Heart right ventricle (tissue), 16 donors: ENCODE measurements around the gene ITGB5. TPM values are rescaled to one million over a fixed set of nuclear protein-coding genes. Genes with fewer than 3 reads are reported as not detected.
A peak's percentile ranks its signal among the peaks of the same experiment; 100 is the strongest.

Source experiments
- ATAC-seq, 8 donors: fragments of 200-7000 bp; cut with Tn5 transposase; one replicate each; pipeline ENCODE4 v1.9.1; 2020; ENCODE audit warnings: mild to moderate bottlenecking in 8 of 8, moderate library complexity in 8 of 8, moderate number of reproducible peaks in 1 of 8
- DNase-seq, 2 donors: peaks; one replicate each; pipeline ENCODE4 v3.0.0-alpha.2; 2020
- H3K27ac ChIP-seq, 10 donors: fragments of 200-600 bp; sonication (generic) in 2 of 10; one replicate each; pipeline versions ENCODE4 v1.5.0 to v1.8.0; 2020 to 2022; ENCODE audit warnings: mild to moderate bottlenecking in 3 of 10
- H3K27me3 ChIP-seq, 7 donors: fragments of 200-600 bp; one replicate each; pipeline ENCODE4 v1.8.0; 2021 to 2022; ENCODE audit warnings: mild to moderate bottlenecking in 2 of 7
- H3K36me3 ChIP-seq, 9 donors: fragments of 200-600 bp; sonication (generic) in 1 of 9; one replicate each; pipeline versions ENCODE4 v1.5.0 to v1.8.0; 2020 to 2022; ENCODE audit warnings: mild to moderate bottlenecking in 2 of 9
- H3K4me1 ChIP-seq, 9 donors: fragments of 200-600 bp; sonication (generic) in 1 of 9; one replicate each; pipeline versions ENCODE4 v1.5.0 to v1.8.0; 2020 to 2022; ENCODE audit warnings: mild to moderate bottlenecking in 4 of 9
- H3K4me3 ChIP-seq, 10 donors: fragments of 200-600 bp; sonication (generic) in 2 of 10; one replicate each; pipeline versions ENCODE4 v1.5.0 to v1.8.0; 2020 to 2022; ENCODE audit warnings: mild to moderate bottlenecking in 7 of 10, moderate library complexity in 2 of 10
- H3K9me3 ChIP-seq, 11 donors: fragments of 200-600 bp in 10 of 11; sonication (generic) in 2 of 11; one replicate each; pipeline versions ENCODE4 v1.5.0 to v1.8.0; 2013 to 2022; ENCODE audit warnings: mild to moderate bottlenecking in 2 of 11, control low read depth in 1 of 11, moderate library complexity in 1 of 11
- WGBS, 2 donors: extraction: QIAGEN DNeasy Blood & Tissue Kit; methylation state at CpG; one replicate each; pipeline ENCODE4 v1.1.7; 2013; ENCODE audit warnings: inconsistent platforms in 1 of 2; 5-methylcytosine and 5-hydroxymethylcytosine counted together
- intact Hi-C, 10 donors: fragments of 100-400 bp; cut with DNase I; formaldehyde crosslinking; loops; one replicate each; pipeline versions ENCODE4 v1.11.1 to v1.14.2; 2022
- long read RNA-seq, 3 donors: library from polyadenylated mRNA; unstranded; transcript quantifications; one replicate each; pipeline ENCODE4 v2.0.0, GENCODE V29; 2020 to 2021
- polyA plus RNA-seq, 2 donors: library from polyadenylated mRNA; stranded (reverse); fragments of 200-250 nt; gene quantifications; one replicate each; pipeline ENCODE4 v1.2.3, GENCODE V29; 2013
- total RNA-seq, 10 donors: library from RNA; stranded (reverse); fragmentation: NEBNext Ultra II Directional in 3 of 10; extraction: Animal tissue kit (Norgen Biotek cat#: 25700) in 3 of 10; gene quantifications; one replicate each; pipeline versions ENCODE4 v1.2.1 to v1.2.4, GENCODE V29; 2021 to 2023
- TF ChIP-seq, protein P1 (sequence below), 9 donors: fragments of 200-600 bp; sonication (generic) in 2 of 9; IDR thresholded peaks; one replicate each; pipeline versions ENCODE4 v1.5.0 to v1.8.0; 2021 to 2022; ENCODE audit warnings: antibody characterized with exemption in 9 of 9, mild to moderate bottlenecking in 5 of 9, moderate library complexity in 1 of 9
- donor health status: Arrhythmogenic right ventricular cardiomyopathy.
- donor health status: ischemic (EF 13 %, LVEDD 7.1; RV severe dilation, severe dysfunction).
- donor health status: healthy with polysubstance abuse.
- donor health status: DM: no; HTN: yes; CAD: no.
- donor health status: DM: no; HTN: no; CAD: no.
- donor health status: ischemic (EF 25% LVEDD 6.9; RV normal size, moderate dysfunction).
- donor health status: ischemic (EF 25% LVEDD 5.7; RV mildly dilated, moderate dysfunction).
- donor health status: healthy.
- donor health status: DM: yes; HTN: yes; CAD: no.
- donor health status: Ischemic cardiomyopathy.
- donor health status: ischemic (EF 35%, LVEDD 5.7; RV mildly dilated, moderate dysfunction).
- donor health status: nonischemic (EF 11% LVEDD 7.7; RV severe dilation, severe dysfunction).
- donor health status: DM: yes; HTN: yes; CAD: no.
- donor health status: PGD.
- donor health status: ischemic (EF 29% LVEDD 5.4; RV normal size, mild dysfunction).
- donor health status: nonischemic (EF 23%, LVEDD 6.1; RV moderate dilation, normal function).

ITGB5 gene, protein sequence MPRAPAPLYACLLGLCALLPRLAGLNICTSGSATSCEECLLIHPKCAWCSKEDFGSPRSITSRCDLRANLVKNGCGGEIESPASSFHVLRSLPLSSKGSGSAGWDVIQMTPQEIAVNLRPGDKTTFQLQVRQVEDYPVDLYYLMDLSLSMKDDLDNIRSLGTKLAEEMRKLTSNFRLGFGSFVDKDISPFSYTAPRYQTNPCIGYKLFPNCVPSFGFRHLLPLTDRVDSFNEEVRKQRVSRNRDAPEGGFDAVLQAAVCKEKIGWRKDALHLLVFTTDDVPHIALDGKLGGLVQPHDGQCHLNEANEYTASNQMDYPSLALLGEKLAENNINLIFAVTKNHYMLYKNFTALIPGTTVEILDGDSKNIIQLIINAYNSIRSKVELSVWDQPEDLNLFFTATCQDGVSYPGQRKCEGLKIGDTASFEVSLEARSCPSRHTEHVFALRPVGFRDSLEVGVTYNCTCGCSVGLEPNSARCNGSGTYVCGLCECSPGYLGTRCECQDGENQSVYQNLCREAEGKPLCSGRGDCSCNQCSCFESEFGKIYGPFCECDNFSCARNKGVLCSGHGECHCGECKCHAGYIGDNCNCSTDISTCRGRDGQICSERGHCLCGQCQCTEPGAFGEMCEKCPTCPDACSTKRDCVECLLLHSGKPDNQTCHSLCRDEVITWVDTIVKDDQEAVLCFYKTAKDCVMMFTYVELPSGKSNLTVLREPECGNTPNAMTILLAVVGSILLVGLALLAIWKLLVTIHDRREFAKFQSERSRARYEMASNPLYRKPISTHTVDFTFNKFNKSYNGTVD
- total RNA-seq = 100 to 1,000 TPM in 6 of 10 donors, 10 to 100 TPM in 4; 72.2 to 154 (median 108) TPM
- polyA plus RNA-seq = 100 to 1,000 TPM in 1 of 2 donors, 10 to 100 TPM in 1; 18.5 to 145 TPM
- long read RNA-seq, donor 1, full-length matches to known transcripts = 202 of 281 reads
- long read RNA-seq, donor 1, partial matches to known transcripts = 37 of 281 reads
- long read RNA-seq, donor 1, other reads (novel, unspliced or antisense) = 42 of 281 reads
- long read RNA-seq, donor 2, full-length matches to known transcripts = 363 of 466 reads
- long read RNA-seq, donor 2, partial matches to known transcripts = 46 of 466 reads
- long read RNA-seq, donor 2, other reads (novel, unspliced or antisense) = 57 of 466 reads
- long read RNA-seq, donor 3, full-length matches to known transcripts = 5 of 54 reads
- long read RNA-seq, donor 3, partial matches to known transcripts = 38 of 54 reads
- long read RNA-seq, donor 3, other reads (novel, unspliced or antisense) = 11 of 54 reads

DNA sequence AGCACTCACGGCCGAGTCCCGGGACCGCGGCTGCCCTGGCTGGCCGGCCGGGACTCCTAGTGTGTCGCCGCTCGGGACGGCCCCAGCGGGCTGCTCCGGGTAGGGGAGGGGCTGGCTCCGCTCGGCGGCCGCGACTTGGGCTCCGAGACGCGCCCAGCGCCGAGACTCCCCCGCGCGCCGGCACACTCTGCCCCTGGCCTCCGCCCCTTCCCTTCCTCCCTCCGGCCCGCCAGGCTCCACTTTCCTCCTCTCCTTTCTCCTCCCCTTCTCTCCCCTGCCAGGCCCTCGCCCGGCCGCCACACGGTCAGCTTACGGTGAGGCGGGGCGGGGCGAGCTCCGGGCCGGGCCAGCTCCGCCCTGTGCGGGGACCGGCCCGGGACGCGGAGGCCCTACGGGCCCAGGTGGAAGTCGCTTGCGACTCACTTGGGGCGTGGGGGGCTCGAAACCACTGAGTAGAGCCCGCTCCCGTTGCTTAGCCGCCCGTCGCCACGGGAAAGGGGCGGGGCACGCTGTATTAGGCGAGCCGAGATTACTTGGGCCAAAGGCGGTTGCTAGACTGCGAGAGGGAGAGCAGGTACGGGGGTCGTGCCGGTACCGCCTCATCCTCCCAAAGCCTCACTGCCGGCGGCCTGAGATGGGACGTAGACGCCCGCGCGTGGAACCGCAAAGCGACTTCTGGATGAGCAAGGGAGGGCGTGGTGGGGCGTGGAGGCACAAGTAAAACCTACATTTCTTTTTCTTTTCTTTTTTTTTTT is at the start of gene ITGB5:
Gene ITGB5 (minus strand): TSS at position 189 of the 755 bp plus-strand sequence. CDS start 365 bp downstream, outside the sequence.
- DNase-seq (peak; percentile 80 to 86), ATAC-seq (peak; percentile 81 to 91 (median 87))
- intact Hi-C loops = loop anchor here in 9 of 10 donors (2.0 to 10.0 kb wide), 8 partner anchors 35 to 115 kb away; no protein-coding TSS in a partner anchor
- peaks cover 0 to 37% (median 0%) of the 10 kb centered on the region in 7 donors for H3K27me3 ChIP-seq
- TF ChIP-seq, protein P1, sequence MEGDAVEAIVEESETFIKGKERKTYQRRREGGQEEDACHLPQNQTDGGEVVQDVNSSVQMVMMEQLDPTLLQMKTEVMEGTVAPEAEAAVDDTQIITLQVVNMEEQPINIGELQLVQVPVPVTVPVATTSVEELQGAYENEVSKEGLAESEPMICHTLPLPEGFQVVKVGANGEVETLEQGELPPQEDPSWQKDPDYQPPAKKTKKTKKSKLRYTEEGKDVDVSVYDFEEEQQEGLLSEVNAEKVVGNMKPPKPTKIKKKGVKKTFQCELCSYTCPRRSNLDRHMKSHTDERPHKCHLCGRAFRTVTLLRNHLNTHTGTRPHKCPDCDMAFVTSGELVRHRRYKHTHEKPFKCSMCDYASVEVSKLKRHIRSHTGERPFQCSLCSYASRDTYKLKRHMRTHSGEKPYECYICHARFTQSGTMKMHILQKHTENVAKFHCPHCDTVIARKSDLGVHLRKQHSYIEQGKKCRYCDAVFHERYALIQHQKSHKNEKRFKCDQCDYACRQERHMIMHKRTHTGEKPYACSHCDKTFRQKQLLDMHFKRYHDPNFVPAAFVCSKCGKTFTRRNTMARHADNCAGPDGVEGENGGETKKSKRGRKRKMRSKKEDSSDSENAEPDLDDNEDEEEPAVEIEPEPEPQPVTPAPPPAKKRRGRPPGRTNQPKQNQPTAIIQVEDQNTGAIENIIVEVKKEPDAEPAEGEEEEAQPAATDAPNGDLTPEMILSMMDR (IDR thresholded peaks at IDR 0.05) = no peak
- peaks cover 18 to 44% (median 36%) of the 10 kb centered on the region in 9 donors for H3K4me1 ChIP-seq
- peak within 1 kb of the TSS; percentile 45 to 98 (median 84) for H3K4me3 ChIP-seq
- H3K27ac ChIP-seq = peak within 1 kb of the TSS; percentile 81 to 98 (median 93)
- WGBS, 2 donors = 4% methylated on average over 72 to 78 of the region's 78 CpGs
- H3K9me3 ChIP-seq = no peaks in the 10 kb centered on the region
- H3K36me3 ChIP-seq = peaks cover 0 to 14% (median 0%) of the 10 kb centered on the region in 9 donors

DNA sequence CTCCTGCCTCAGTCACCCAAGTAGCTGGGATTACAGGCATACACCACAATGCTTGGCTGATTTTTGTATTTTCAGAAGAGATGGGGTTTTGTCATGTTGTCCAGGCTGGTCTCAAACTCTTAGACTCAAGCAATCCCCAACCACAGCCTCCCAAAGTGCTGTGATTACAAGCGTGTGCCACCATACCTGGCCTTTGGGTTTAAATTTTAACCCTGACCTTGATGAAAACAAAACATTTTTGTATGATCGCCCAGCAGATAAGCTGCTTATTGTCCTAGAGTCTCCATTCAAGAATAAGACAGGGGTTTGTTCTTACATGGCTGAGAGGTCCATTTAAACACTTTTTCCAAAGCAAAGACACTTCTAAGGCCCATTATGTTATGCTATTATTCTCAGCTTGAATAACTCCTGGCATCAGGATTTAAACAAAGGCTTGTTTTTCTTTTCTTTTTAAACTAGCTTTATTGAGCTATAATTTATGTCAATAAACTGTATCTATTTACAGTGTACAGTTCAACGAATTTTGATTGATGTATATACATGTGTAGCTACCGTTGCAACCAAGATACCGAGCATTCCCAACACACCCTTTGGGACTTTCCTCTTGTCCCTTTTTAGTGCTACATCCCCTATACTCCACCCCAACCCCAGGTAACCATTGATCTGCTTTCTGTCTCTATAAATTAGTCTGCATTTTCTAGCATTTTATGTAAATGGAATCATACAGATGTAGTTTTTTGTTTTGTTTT is 48.8 kb upstream of the ITGB5 start:
- H3K4me3 ChIP-seq = no peak overlapping the region
- H3K27ac ChIP-seq = no peak overlapping the region
- H3K27me3 ChIP-seq = no peaks in the 10 kb centered on the region
- intact Hi-C loops = loop anchor here in 2 of 10 donors (5.0 to 10.0 kb wide), 2 partner anchors 46 to 49 kb away; no protein-coding TSS in a partner anchor
- TF ChIP-seq, protein P1 (IDR thresholded peaks at IDR 0.05) = no peak
- WGBS, 2 donors = 83 to 91% methylated on average over 5 of the region's 5 CpGs
- H3K36me3 ChIP-seq = no peaks in the 10 kb centered on the region
- H3K9me3 ChIP-seq = peaks cover 0 to 6% (median 0%) of the 10 kb centered on the region in 11 donors
- no peaks in the 10 kb centered on the region for H3K4me1 ChIP-seq
- DNase-seq (no peak), ATAC-seq (no peak)

DNA sequence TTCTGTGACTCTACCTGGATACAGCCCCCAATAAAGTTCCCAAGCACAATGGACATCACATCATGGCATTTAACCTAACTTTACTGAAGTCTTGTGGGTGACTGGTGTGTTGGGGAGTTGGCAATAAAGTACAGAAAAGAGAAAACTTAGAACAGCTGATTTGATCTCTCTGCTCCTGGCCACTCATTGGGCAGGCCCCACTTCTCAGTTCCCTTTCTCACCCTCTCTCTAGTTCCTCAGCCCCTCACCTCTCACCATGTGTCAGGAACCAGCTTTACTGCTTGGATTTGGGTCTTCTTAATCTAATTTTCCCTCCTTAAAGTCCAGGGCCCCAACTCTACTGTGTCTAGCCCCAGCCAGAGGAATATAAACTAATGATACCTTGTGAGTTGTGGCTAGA is 48.1 kb upstream of the ITGB5 start:
- no peak for DNase-seq
- Histone ChIP-seq H3K36me3 (no peaks in the 10 kb centered on the region), H3K4me1 (no peaks in the 10 kb centered on the region), H3K27me3 (no peaks in the 10 kb centered on the region), H3K27ac (no peak overlapping the region), H3K9me3 (peaks cover 0 to 6% (median 0%) of the 10 kb centered on the region in 11 donors), H3K4me3 (no peak overlapping the region)
- ATAC-seq = no peak
- TF ChIP-seq, protein P1 (IDR thresholded peaks at IDR 0.05) = no peak
- intact Hi-C loops = loop anchor here in 2 of 10 donors (5.0 to 10.0 kb wide), 2 partner anchors 47 to 50 kb away; no protein-coding TSS in a partner anchor
